Breast epithelium (tissue), 3 donors: ENCODE data around the gene GNAO1.

Experiments
- POLR2A ChIP-seq: fragments of 450-650 bp; IDR thresholded peaks from one replicate; pipeline ENCODE4 v1.6.1; 2016; ENCODE audit warnings: antibody characterized with exemption, mild to moderate bottlenecking, moderate library complexity
- POLR2AphosphoS5 ChIP-seq, 3 donors: sonication (generic); formaldehyde crosslinking; IDR thresholded peaks; one replicate each; pipeline ENCODE4 v1.6.1; 2017; ENCODE audit warnings: antibody characterized with exemption in 3 of 3
- TF ChIP-seq, protein P1 (sequence below), 3 donors: fragments of 450-650 bp; IDR thresholded peaks; one replicate each; pipeline ENCODE4 v1.5.1; 2016 to 2017; ENCODE audit warnings: antibody characterized with exemption in 3 of 3, mild to moderate bottlenecking in 3 of 3, moderate library complexity in 3 of 3

DNA sequence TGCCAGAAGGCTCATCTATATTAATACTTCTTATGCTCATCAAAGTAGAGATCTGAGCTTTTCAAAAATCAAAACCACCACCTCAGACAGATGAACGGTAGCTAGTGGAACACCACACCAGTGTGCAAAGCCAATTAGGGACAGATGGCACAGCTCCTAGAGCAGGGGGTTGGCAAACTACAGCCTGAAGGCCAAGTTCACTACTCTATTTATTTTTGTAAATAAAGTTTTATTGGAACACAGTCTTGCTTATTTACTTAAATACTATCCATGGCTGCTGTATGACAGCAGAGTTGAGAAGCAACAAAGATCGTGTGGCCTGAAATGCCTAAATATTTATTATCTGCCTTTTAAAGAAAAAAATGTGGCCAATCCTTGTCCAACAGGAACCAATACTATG, 177.3 kb downstream of the GNAO1 start:
- TF ChIP-seq, protein P1, sequence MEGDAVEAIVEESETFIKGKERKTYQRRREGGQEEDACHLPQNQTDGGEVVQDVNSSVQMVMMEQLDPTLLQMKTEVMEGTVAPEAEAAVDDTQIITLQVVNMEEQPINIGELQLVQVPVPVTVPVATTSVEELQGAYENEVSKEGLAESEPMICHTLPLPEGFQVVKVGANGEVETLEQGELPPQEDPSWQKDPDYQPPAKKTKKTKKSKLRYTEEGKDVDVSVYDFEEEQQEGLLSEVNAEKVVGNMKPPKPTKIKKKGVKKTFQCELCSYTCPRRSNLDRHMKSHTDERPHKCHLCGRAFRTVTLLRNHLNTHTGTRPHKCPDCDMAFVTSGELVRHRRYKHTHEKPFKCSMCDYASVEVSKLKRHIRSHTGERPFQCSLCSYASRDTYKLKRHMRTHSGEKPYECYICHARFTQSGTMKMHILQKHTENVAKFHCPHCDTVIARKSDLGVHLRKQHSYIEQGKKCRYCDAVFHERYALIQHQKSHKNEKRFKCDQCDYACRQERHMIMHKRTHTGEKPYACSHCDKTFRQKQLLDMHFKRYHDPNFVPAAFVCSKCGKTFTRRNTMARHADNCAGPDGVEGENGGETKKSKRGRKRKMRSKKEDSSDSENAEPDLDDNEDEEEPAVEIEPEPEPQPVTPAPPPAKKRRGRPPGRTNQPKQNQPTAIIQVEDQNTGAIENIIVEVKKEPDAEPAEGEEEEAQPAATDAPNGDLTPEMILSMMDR (IDR thresholded peaks at IDR 0.05): no peak
- TF ChIP-seq POLR2AphosphoS5 (IDR thresholded peaks at IDR 0.05) (no peak), POLR2A (no peak)
